Dendritic cell treated with granulocyte-macrophage colony-stimulating factor and Interleukin-4, amounts not matched to agents 40 ng/mL and 50 ng/mL, for 4 days (primary cell): ENCODE results near the gene CCDC170.
"Not testable (repeated sequence)": the region's sequence is repeated elsewhere in the genome, so short reads cannot be mapped to it uniquely, and the experiment has no call there.

Experiments used
- H3K27ac Mint-ChIP-seq: one replicate; pipeline ENCODE4 v1.8.0; 2022; ENCODE audit warnings: mild to moderate bottlenecking, mixed read lengths
- H3K27me3 Mint-ChIP-seq: one replicate; pipeline ENCODE4 v1.8.0; 2022; ENCODE audit warnings: mild to moderate bottlenecking, mixed read lengths
- H3K36me3 Mint-ChIP-seq: one replicate; pipeline ENCODE4 v1.8.0; 2022; ENCODE audit warnings: low read depth, mixed read lengths
- H3K4me1 Mint-ChIP-seq: one replicate; pipeline ENCODE4 v1.8.0; 2022; ENCODE audit warnings: low read depth, mixed read lengths
- H3K4me3 Mint-ChIP-seq: one replicate; pipeline ENCODE4 v1.8.0; 2022; ENCODE audit warnings: mild to moderate bottlenecking, moderate library complexity, mixed read lengths
- H3K9me3 Mint-ChIP-seq: one replicate; pipeline ENCODE4 v1.8.0; 2022; ENCODE audit warnings: mixed read lengths
- intact Hi-C: fragments of 100-400 bp; cut with micrococcal nuclease; formaldehyde crosslinking; loops from one replicate; pipeline ENCODE4 v1.15.0; 2022

Gene CCDC170

GRCh38 chr6:151544884-151545283 is 51.1 kb downstream of the CCDC170 start:
- peaks cover 22% of the 10 kb centered on the region for H3K9me3 Mint-ChIP-seq
- H3K4me3 Mint-ChIP-seq, H3K27ac Mint-ChIP-seq, H3K27me3 Mint-ChIP-seq, intact Hi-C loops, H3K4me1 Mint-ChIP-seq: not testable (repeated sequence)
- H3K36me3 Mint-ChIP-seq = peaks cover 68% of the 10 kb centered on the region

- no peak overlapping the region for H3K4me3 Mint-ChIP-seq
- intact Hi-C loops = no loop called here
- peaks cover 16% of the 10 kb centered on the region for H3K9me3 Mint-ChIP-seq
- peaks cover 14% of the 10 kb centered on the region for H3K4me1 Mint-ChIP-seq
- no peak overlapping the region for H3K27ac Mint-ChIP-seq
- H3K36me3 Mint-ChIP-seq = peaks cover 72% of the 10 kb centered on the region
- no peaks in the 10 kb centered on the region for H3K27me3 Mint-ChIP-seq
These were observed 53.3 kb downstream of the CCDC170 start for GRCh38 chr6:151546941-151547659.

- Mint-ChIP-seq H3K27me3 (no peaks in the 10 kb centered on the region), H3K4me3 (no peak overlapping the region), H3K27ac (no peak overlapping the region), H3K36me3 (peaks cover 76% of the 10 kb centered on the region), H3K9me3 (peaks cover 16% of the 10 kb centered on the region), H3K4me1 (peaks cover 21% of the 10 kb centered on the region)
- intact Hi-C loops = no loop called here
These were observed 54.4 kb downstream of the CCDC170 start for GRCh38 chr6:151548201-151548600.

GRCh38 chr6:151549790-151550189 is 56.0 kb downstream of the CCDC170 start:
- peaks cover 16% of the 10 kb centered on the region for H3K9me3 Mint-ChIP-seq
- peak overlapping the region; percentile 60 for H3K27ac Mint-ChIP-seq
- no peak overlapping the region for H3K4me3 Mint-ChIP-seq
- intact Hi-C loops = loop anchor here (5.0 kb wide), 2 partner anchors 37 to 67 kb away; no protein-coding TSS in a partner anchor
- H3K27me3 Mint-ChIP-seq = no peaks in the 10 kb centered on the region
- H3K4me1 Mint-ChIP-seq = peaks cover 27% of the 10 kb centered on the region
- H3K36me3 Mint-ChIP-seq = peaks cover 65% of the 10 kb centered on the region

GRCh38 chr6:151550618-151551017 is 56.8 kb downstream of the CCDC170 start:
- Mint-ChIP-seq H3K9me3 (peaks cover 16% of the 10 kb centered on the region), H3K27me3 (no peaks in the 10 kb centered on the region), H3K27ac (peak overlapping the region; percentile 60), H3K4me1 (peaks cover 31% of the 10 kb centered on the region), H3K36me3 (peaks cover 59% of the 10 kb centered on the region), H3K4me3 (no peak overlapping the region)
- intact Hi-C loops = loop anchor here (5.0 kb wide), 2 partner anchors 38 to 68 kb away; no protein-coding TSS in a partner anchor

- H3K4me3 Mint-ChIP-seq = no peak overlapping the region
- peaks cover 16% of the 10 kb centered on the region for H3K9me3 Mint-ChIP-seq
- intact Hi-C loops = loop anchor here (5.0 kb wide), 2 partner anchors 39 to 69 kb away; no protein-coding TSS in a partner anchor
- peaks cover 32% of the 10 kb centered on the region for H3K4me1 Mint-ChIP-seq
- peaks cover 54% of the 10 kb centered on the region for H3K36me3 Mint-ChIP-seq
- peak overlapping the region; percentile 95 for H3K27ac Mint-ChIP-seq
- no peaks in the 10 kb centered on the region for H3K27me3 Mint-ChIP-seq
These were observed 57.5 kb downstream of the CCDC170 start for GRCh38 chr6:151551223-151551857.

GRCh38 chr6:151553416-151554165 is 59.8 kb downstream of the CCDC170 start:
- Mint-ChIP-seq H3K9me3 (peaks cover 17% of the 10 kb centered on the region), H3K27ac (peak overlapping the region; percentile 95), H3K27me3 (no peaks in the 10 kb centered on the region), H3K4me3 (no peak overlapping the region), H3K36me3 (peaks cover 50% of the 10 kb centered on the region), H3K4me1 (peaks cover 32% of the 10 kb centered on the region)
- intact Hi-C loops = loop anchor here (1.0 to 5.0 kb wide), 3 partner anchors 41 to 101 kb away; partner anchors contain the start of gene RMND1

- H3K36me3 Mint-ChIP-seq = peaks cover 73% of the 10 kb centered on the region
- peaks cover 70% of the 10 kb centered on the region for H3K9me3 Mint-ChIP-seq
- H3K27me3 Mint-ChIP-seq = peaks cover 1% of the 10 kb centered on the region
- H3K4me1 Mint-ChIP-seq = peaks cover 16% of the 10 kb centered on the region
- no peak overlapping the region for H3K27ac Mint-ChIP-seq
- intact Hi-C loops = no loop called here
- H3K4me3 Mint-ChIP-seq = no peak overlapping the region
These were observed 67.4 kb downstream of the CCDC170 start for GRCh38 chr6:151561238-151561637.

- Mint-ChIP-seq H3K36me3 (peaks cover 51% of the 10 kb centered on the region), H3K27me3 (peaks cover 1% of the 10 kb centered on the region), H3K4me1 (peaks cover 16% of the 10 kb centered on the region), H3K9me3 (peaks cover 57% of the 10 kb centered on the region), H3K4me3 (no peak overlapping the region), H3K27ac (no peak overlapping the region)
- intact Hi-C loops = no loop called here
These were observed 70.8 kb downstream of the CCDC170 start for GRCh38 chr6:151564654-151565053.

GRCh38 chr6:151565940-151566339 is 72.1 kb downstream of the CCDC170 start:
- intact Hi-C loops = no loop called here
- Mint-ChIP-seq H3K36me3 (peaks cover 41% of the 10 kb centered on the region), H3K4me1 (peaks cover 16% of the 10 kb centered on the region), H3K27ac (no peak overlapping the region), H3K4me3 (no peak overlapping the region), H3K27me3 (peaks cover 1% of the 10 kb centered on the region), H3K9me3 (peaks cover 44% of the 10 kb centered on the region)

- no peak overlapping the region for H3K27ac Mint-ChIP-seq
- peaks cover 38% of the 10 kb centered on the region for H3K9me3 Mint-ChIP-seq
- intact Hi-C loops = no loop called here
- peaks cover 34% of the 10 kb centered on the region for H3K36me3 Mint-ChIP-seq
- no peak overlapping the region for H3K4me3 Mint-ChIP-seq
- H3K27me3 Mint-ChIP-seq = peaks cover 1% of the 10 kb centered on the region
- peaks cover 16% of the 10 kb centered on the region for H3K4me1 Mint-ChIP-seq
These were observed 72.7 kb downstream of the CCDC170 start for GRCh38 chr6:151566557-151566956.

GRCh38 chr6:151576633-151577032 is 82.8 kb downstream of the CCDC170 start:
- H3K9me3 Mint-ChIP-seq = peaks cover 6% of the 10 kb centered on the region
- no peaks in the 10 kb centered on the region for H3K27me3 Mint-ChIP-seq
- H3K4me3 Mint-ChIP-seq = no peak overlapping the region
- H3K27ac Mint-ChIP-seq = no peak overlapping the region
- H3K4me1 Mint-ChIP-seq = peaks cover 11% of the 10 kb centered on the region
- intact Hi-C loops = no loop called here
- peaks cover 50% of the 10 kb centered on the region for H3K36me3 Mint-ChIP-seq

GRCh38 chr6:151577257-151577656 is 83.4 kb downstream of the CCDC170 start:
- H3K4me1 Mint-ChIP-seq = peaks cover 11% of the 10 kb centered on the region
- intact Hi-C loops = no loop called here
- no peaks in the 10 kb centered on the region for H3K27me3 Mint-ChIP-seq
- H3K36me3 Mint-ChIP-seq = peaks cover 56% of the 10 kb centered on the region
- H3K4me3 Mint-ChIP-seq = no peak overlapping the region
- peaks cover 13% of the 10 kb centered on the region for H3K9me3 Mint-ChIP-seq
- no peak overlapping the region for H3K27ac Mint-ChIP-seq

- Mint-ChIP-seq H3K27me3 (peaks cover 3% of the 10 kb centered on the region), H3K4me3 (no peak overlapping the region), H3K27ac (no peak overlapping the region), H3K36me3 (peaks cover 70% of the 10 kb centered on the region), H3K4me1 (peaks cover 13% of the 10 kb centered on the region), H3K9me3 (peaks cover 26% of the 10 kb centered on the region)
- intact Hi-C loops = no loop called here
These were observed 91.9 kb downstream of the CCDC170 start for GRCh38 chr6:151585741-151586140.
